Stimulated activated CD8-positive, alpha-beta memory T cell treated with anti-CD3 and anti-CD28 coated beads, Interleukin-12 subunit alpha, Interleukin-12 subunit beta, amount 100 ng/mL, for 4 hours (primary cell): ENCODE results near the gene FAM83F.
"Not testable (repeated sequence)": the region's sequence is repeated elsewhere in the genome, so short reads cannot be mapped to it uniquely, and the experiment has no call there.

Experiments used
- DNase-seq: peaks from one replicate; pipeline ENCODE4 v3.0.0-alpha.2; 2020; ENCODE audit warnings: low read depth

The FAM83F gene

GRCh38 chr22:39965748-39966147 lies 29.0 kb upstream of the FAM83F start:
- DNase-seq, result no peak

GRCh38 chr22:39966470-39966869 lies 28.3 kb upstream of the FAM83F start:
- DNase-seq, result no peak

GRCh38 chr22:39967103-39967829 lies 27.5 kb upstream of the FAM83F start:
- DNase-seq, result no peak

- no peak for DNase-seq
These were observed 26.5 kb upstream of the FAM83F start for GRCh38 chr22:39967996-39968972.

- DNase-seq, result no peak
These were observed 24.0 kb upstream of the FAM83F start for GRCh38 chr22:39970742-39971141.

GRCh38 chr22:39972641-39973040 lies 22.1 kb upstream of the FAM83F start:
- no peak for DNase-seq

GRCh38 chr22:39973656-39974055 lies 21.1 kb upstream of the FAM83F start:
- DNase-seq, result no peak

- DNase-seq, result no peak
These were observed 20.7 kb upstream of the FAM83F start for GRCh38 chr22:39974065-39974464.

- no peak for DNase-seq
These were observed 15.7 kb upstream of the FAM83F start for GRCh38 chr22:39979048-39979447.

GRCh38 chr22:39979458-39979857 lies 15.3 kb upstream of the FAM83F start:
- DNase-seq, result no peak

GRCh38 chr22:39980596-39980995 lies 14.2 kb upstream of the FAM83F start:
- no peak for DNase-seq

- no peak for DNase-seq
These were observed 11.4 kb upstream of the FAM83F start for GRCh38 chr22:39983346-39983745.

GRCh38 chr22:39984006-39984405 lies 10.7 kb upstream of the FAM83F start:
- DNase-seq, result no peak

- no peak for DNase-seq
These were observed 10.0 kb upstream of the FAM83F start for GRCh38 chr22:39984746-39985145.

- no peak for DNase-seq
These were observed 9.2 kb upstream of the FAM83F start for GRCh38 chr22:39985383-39986035.

- DNase-seq, result no peak
These were observed 6.2 kb upstream of the FAM83F start for GRCh38 chr22:39988386-39989114.

- DNase-seq, result no peak
These were observed 5.1 kb upstream of the FAM83F start for GRCh38 chr22:39989633-39990032.

- DNase-seq, result no peak
These were observed 4.1 kb upstream of the FAM83F start for GRCh38 chr22:39990686-39991085.

- DNase-seq, result no peak
These were observed 3.4 kb upstream of the FAM83F start for GRCh38 chr22:39991159-39991860.

GRCh38 chr22:39992088-39992826 lies 2.5 kb upstream of the FAM83F start:
- no peak for DNase-seq

GRCh38 chr22:39992894-39993293 lies 1.9 kb upstream of the FAM83F start:
- DNase-seq, result not testable (repeated sequence)
